CD14-positive monocyte (primary cell): Measurements from ENCODE around the gene SLC6A18. TPM values are rescaled to one million over a fixed set of nuclear protein-coding genes. Genes with fewer than 3 reads are reported as not detected.

Source experiments
- DNase-seq, 3 donors: peaks; one replicate each; pipeline ENCODE4 v3.0.0-alpha.2; 2011 to 2022
- H2AFZ ChIP-seq: 2 replicates; pipeline ENCODE4 v1.6.0; 2012; ENCODE audit warnings: mild to moderate bottlenecking, low read depth, low read length, inconsistent platforms; ENCODE audit not compliant: insufficient read depth, poor library complexity, severe bottlenecking
- H3K27ac ChIP-seq, 2 donors: 1 replicate in 1 of 2; 2 replicates in 1 of 2; pipeline ENCODE4 v1.5.1; 2012 to 2013; ENCODE audit warnings: low read length in 2 of 2, control low read depth in 1 of 2, inconsistent platforms in 1 of 2, low read depth in 1 of 2, mild to moderate bottlenecking in 1 of 2
- H3K27me3 ChIP-seq, 2 donors: one replicate each; pipeline versions ENCODE4 v1.6.0 to v1.6.1; 2011 to 2013; ENCODE audit warnings: low read length in 2 of 2; ENCODE audit not compliant: control insufficient read depth in 2 of 2, insufficient read depth in 2 of 2
- H3K36me3 ChIP-seq, 2 donors: replicated peaks in 1 of 2; 1 replicate in 1 of 2; 2 replicates in 1 of 2; pipeline versions ENCODE4 v1.5.1 to v1.6.1; 2012 to 2013; ENCODE audit warnings: low read length in 2 of 2, control low read depth in 1 of 2, inconsistent platforms in 1 of 2, mild to moderate bottlenecking in 1 of 2; ENCODE audit not compliant: insufficient read depth in 2 of 2, control insufficient read depth in 1 of 2
- H3K4me1 ChIP-seq, 2 donors: 1 replicate in 1 of 2; 2 replicates in 1 of 2; pipeline versions ENCODE4 v1.5.1 to v1.6.1; 2012 to 2013; ENCODE audit warnings: low read length in 2 of 2, control low read depth in 1 of 2, inconsistent platforms in 1 of 2, mild to moderate bottlenecking in 1 of 2, moderate library complexity in 1 of 2; ENCODE audit not compliant: insufficient read depth in 2 of 2, control insufficient read depth in 1 of 2
- H3K4me2 ChIP-seq: replicated peaks from 2 replicates; pipeline ENCODE3; 2012; ENCODE audit warnings: low read length, moderate library complexity, mild to moderate bottlenecking; ENCODE audit not compliant: poor library complexity, severe bottlenecking; ENCODE audit errors: extremely low read depth
- H3K4me3 ChIP-seq, 3 experiments: fragments of 200-600 bp in 1 of 3; sonication (generic) in 1 of 3; replicated peaks in 1 of 3; 1 replicate in 2 of 3; 2 replicates in 1 of 3; pipeline ENCODE4 v1.5.1; 2011 to 2013; ENCODE audit warnings: low read length in 3 of 3, mild to moderate bottlenecking in 3 of 3, control low read depth in 2 of 3, low read depth in 2 of 3, inconsistent platforms in 1 of 3, moderate library complexity in 1 of 3
- H3K79me2 ChIP-seq: 2 replicates; pipeline ENCODE4 v1.6.0; 2012; ENCODE audit warnings: mild to moderate bottlenecking, control low read depth, inconsistent platforms, low read length, moderate library complexity; ENCODE audit not compliant: insufficient read depth
- H3K9ac ChIP-seq: 2 replicates; pipeline ENCODE4 v1.6.0; 2017; ENCODE audit warnings: low read length, mild to moderate bottlenecking; ENCODE audit not compliant: insufficient read depth, poor library complexity, severe bottlenecking
- H3K9me3 ChIP-seq, 2 donors: replicated peaks in 1 of 2; 1 replicate in 1 of 2; 2 replicates in 1 of 2; pipeline versions ENCODE4 v1.5.1 to v1.6.1; 2012 to 2013; ENCODE audit warnings: low read length in 2 of 2, control low read depth in 1 of 2; ENCODE audit not compliant: control insufficient read depth in 1 of 2, insufficient read depth in 1 of 2
- H4K20me1 ChIP-seq: 2 replicates; pipeline ENCODE4 v1.6.0; 2012; ENCODE audit warnings: mild to moderate bottlenecking, low read length, control low read depth, moderate library complexity; ENCODE audit not compliant: insufficient read depth
- H3K27ac Mint-ChIP-seq, 7 donors: one replicate each; pipeline ENCODE4 v1.8.0; 2020; ENCODE audit warnings: mild to moderate bottlenecking in 7 of 7, mixed read lengths in 7 of 7, moderate library complexity in 6 of 7, inconsistent platforms in 2 of 7
- H3K27me3 Mint-ChIP-seq, 3 donors: one replicate each; pipeline ENCODE4 v1.8.0; 2021 to 2022; ENCODE audit warnings: low read depth in 3 of 3, mild to moderate bottlenecking in 3 of 3, mixed read lengths in 3 of 3, moderate library complexity in 3 of 3, inconsistent platforms in 1 of 3
- H3K36me3 Mint-ChIP-seq, 2 donors: one replicate each; pipeline ENCODE4 v1.8.0; 2020; ENCODE audit warnings: mixed read lengths in 2 of 2, inconsistent platforms in 1 of 2, mild to moderate bottlenecking in 1 of 2
- H3K4me1 Mint-ChIP-seq: one replicate; pipeline ENCODE4 v1.8.0; 2020; ENCODE audit warnings: mild to moderate bottlenecking, mixed read lengths
- H3K4me3 Mint-ChIP-seq, 2 donors: one replicate each; pipeline ENCODE4 v1.8.0; 2020; ENCODE audit warnings: mild to moderate bottlenecking in 2 of 2, mixed read lengths in 2 of 2, moderate library complexity in 1 of 2
- H3K9me3 Mint-ChIP-seq, 7 donors: one replicate each; pipeline ENCODE4 v1.8.0; 2020 to 2022; ENCODE audit warnings: mixed read lengths in 7 of 7, mild to moderate bottlenecking in 6 of 7, moderate library complexity in 6 of 7, inconsistent platforms in 2 of 7
- CTCF ChIP-seq: fragments of 200-600 bp; IDR thresholded peaks from one replicate; pipeline ENCODE4 v1.8.0; 2022; ENCODE audit warnings: antibody characterized with exemption, mild to moderate bottlenecking
- WGBS: methylation state at CpG from one replicate; pipeline ENCODE4 v1.1.5; 2013; ENCODE audit warnings: missing lambda C conversion rate; ENCODE audit not compliant: insufficient coverage; 5-methylcytosine and 5-hydroxymethylcytosine counted together
- intact Hi-C, 2 donors: fragments of 100-400 bp; cut with micrococcal nuclease; formaldehyde crosslinking; loops; one replicate each; pipeline versions ENCODE4 v1.15.0 to v1.15.1; 2023
- polyA plus RNA-seq, 3 donors: library from polyadenylated mRNA; depleted of rRNA in 1 of 3; unstranded in 2 of 3; stranded (reverse) in 1 of 3; fragments of 300-500 nt in 2 of 3; fragments of >200 nt in 1 of 3; fragmentation: Illumina TruSeq in 2 of 3; gene quantifications; 1 replicate in 2 of 3; 2 replicates in 1 of 3; pipeline ENCODE4 v1.2.3, GENCODE V29; 2012 to 2021

Gene SLC6A18
- polyA plus RNA-seq, 3 donors = not detected

DNA sequence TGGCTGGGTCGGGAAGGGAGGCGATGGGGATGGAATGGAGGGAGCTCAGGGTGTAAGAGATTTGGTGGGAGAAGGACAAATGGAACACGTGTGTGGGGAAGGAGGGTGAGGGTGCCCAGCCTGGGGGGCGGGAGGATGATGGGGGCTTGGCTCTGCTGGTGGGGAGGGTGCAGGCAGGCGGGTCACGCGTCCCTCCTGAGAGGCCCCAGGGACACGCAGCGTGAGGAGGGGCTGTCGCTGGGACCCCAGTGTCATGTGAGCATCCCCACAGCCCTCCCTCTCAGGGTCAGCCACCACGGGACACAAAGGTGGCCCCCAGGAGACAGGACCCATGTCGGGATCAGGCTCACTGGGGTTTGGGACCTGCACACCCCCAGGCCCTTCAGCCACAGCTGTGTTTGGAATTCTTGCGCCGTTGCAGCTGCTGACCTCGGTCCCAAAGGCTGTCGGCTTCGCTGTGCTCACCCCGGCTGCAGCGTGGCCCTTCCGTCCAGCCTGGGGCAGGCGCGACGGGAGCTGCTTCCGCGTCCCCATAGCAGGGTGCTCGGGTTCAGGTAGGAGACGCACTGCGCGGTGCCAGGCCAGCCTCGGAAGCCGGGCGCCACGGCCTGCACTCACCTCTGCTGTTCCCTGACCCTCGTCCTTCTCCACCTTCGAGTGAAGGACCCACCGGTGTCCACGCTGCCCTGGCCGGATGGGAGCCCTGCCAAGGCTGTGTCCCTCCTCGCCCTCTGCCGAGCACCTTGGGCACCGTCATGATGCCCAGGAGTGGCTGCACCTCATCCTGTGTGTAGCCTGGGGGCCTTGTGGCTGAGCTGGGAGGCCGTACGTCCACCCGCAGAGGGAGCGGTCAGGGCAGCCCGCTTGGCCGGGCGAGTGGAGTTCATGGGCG, 18.4 kb upstream of the SLC6A18 start:
- H3K27ac ChIP-seq = no peak overlapping the region
- no peaks in the 10 kb centered on the region for H3K9me3 ChIP-seq
- 93% methylated on average over 41 of the region's 49 CpGs for WGBS
- H3K27ac Mint-ChIP-seq = no peak overlapping the region
- no peak overlapping the region for H2AFZ ChIP-seq
- no peaks in the 10 kb centered on the region for H3K79me2 ChIP-seq
- no peak overlapping the region for H3K9ac ChIP-seq
- no peak for DNase-seq
- H3K4me1 Mint-ChIP-seq = no peaks in the 10 kb centered on the region
- no peaks in the 10 kb centered on the region for H3K36me3 Mint-ChIP-seq
- H4K20me1 ChIP-seq = no peaks in the 10 kb centered on the region
- no peaks in the 10 kb centered on the region for H3K27me3 ChIP-seq
- no peaks in the 10 kb centered on the region for H3K4me1 ChIP-seq
- H3K4me2 ChIP-seq = no peak overlapping the region
- intact Hi-C loops = no loop called here
- no peaks in the 10 kb centered on the region for H3K36me3 ChIP-seq
- peaks cover 3 to 7% (median 4%) of the 10 kb centered on the region in 3 donors for H3K27me3 Mint-ChIP-seq
- H3K4me3 ChIP-seq = no peak overlapping the region
- peaks cover 0 to 1% (median 0%) of the 10 kb centered on the region in 7 donors for H3K9me3 Mint-ChIP-seq
- H3K4me3 Mint-ChIP-seq = no peak overlapping the region
- no peak for TF ChIP-seq CTCF

DNA sequence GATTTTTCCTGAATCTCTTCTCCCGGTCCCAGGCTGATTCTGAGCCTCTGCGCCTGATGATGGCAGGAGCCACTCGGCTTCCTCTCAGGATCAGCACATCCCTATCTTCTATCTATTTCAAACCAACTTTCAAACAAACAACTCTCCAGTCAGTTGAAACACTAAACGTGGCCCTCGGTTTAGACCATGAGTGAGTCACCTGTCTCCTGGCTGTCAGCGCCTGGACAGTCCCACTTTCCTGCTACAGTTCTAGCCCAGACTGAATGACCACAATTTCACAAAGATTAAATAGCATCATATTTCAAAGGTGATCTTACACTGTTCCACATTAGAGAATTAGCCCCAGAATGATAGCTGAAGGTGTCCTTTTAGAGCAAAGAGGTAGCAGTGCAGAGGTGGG, 17.6 kb upstream of the SLC6A18 start:
- Histone ChIP-seq H3K4me3 (no peak overlapping the region), H3K27me3 (no peaks in the 10 kb centered on the region), H3K4me1 (no peaks in the 10 kb centered on the region), H3K79me2 (no peaks in the 10 kb centered on the region), H3K9me3 (no peaks in the 10 kb centered on the region), H3K4me2 (no peak overlapping the region), H4K20me1 (no peaks in the 10 kb centered on the region), H2AFZ (no peak overlapping the region), H3K36me3 (no peaks in the 10 kb centered on the region), H3K27ac (no peak overlapping the region), H3K9ac (no peak overlapping the region)
- intact Hi-C loops = no loop called here
- no peak for TF ChIP-seq CTCF
- no peak overlapping the region for H3K27ac Mint-ChIP-seq
- peaks cover 0 to 4% (median 0%) of the 10 kb centered on the region in 7 donors for H3K9me3 Mint-ChIP-seq
- H3K27me3 Mint-ChIP-seq = peaks cover 3 to 9% (median 6%) of the 10 kb centered on the region in 3 donors
- no peaks in the 10 kb centered on the region for H3K36me3 Mint-ChIP-seq
- no peak for DNase-seq
- no peak overlapping the region for H3K4me3 Mint-ChIP-seq
- 89% methylated on average over 6 of the region's 6 CpGs for WGBS
- no peaks in the 10 kb centered on the region for H3K4me1 Mint-ChIP-seq
